K562 (cell line): ENCODE data around the gene GPHA2. TPM values are rescaled to one million over a fixed set of nuclear protein-coding genes. Genes with fewer than 3 reads are reported as not detected.

Experiments used
- CHD4 ChIP-seq: fragments of 200-600 bp; sonication (generic); IDR thresholded peaks from 3 replicates; pipeline ENCODE4 v1.6.1; 2012; ENCODE audit warnings: low read depth, mild to moderate bottlenecking, mixed read lengths, low read length, inconsistent platforms; ENCODE audit not compliant: insufficient read depth, insufficient replicate concordance, poor library complexity, severe bottlenecking
- FOXJ2 ChIP-seq: fragments of 200-800 bp; sonication (Bioruptor generic); IDR thresholded peaks from 2 replicates; pipeline ENCODE4 v1.6.1; 2016; ENCODE audit warnings: missing genetic modification characterization, missing compliant biosample characterization
- MCM2 ChIP-seq: fragments of 450-650 bp; IDR thresholded peaks from 2 replicates; pipeline ENCODE4 v1.6.1; 2017; ENCODE audit warnings: low read depth, mild to moderate bottlenecking
- RBM15 ChIP-seq: fragments of 200-400 bp; formaldehyde crosslinking; IDR thresholded peaks from 2 replicates; pipeline ENCODE4 v1.6.1; 2018; ENCODE audit warnings: mild to moderate bottlenecking, low read length, moderate library complexity; ENCODE audit not compliant: insufficient read depth
- ZNF384 ChIP-seq: IDR thresholded peaks from 2 replicates; pipeline ENCODE4 v1.6.1; 2012; ENCODE audit warnings: low read depth, low read length, improper control_type of control experiment
- polyA plus RNA-seq, 8 experiments: library from polyadenylated mRNA; depleted of rRNA in 4 of 8; stranded (reverse) in 5 of 8; unstranded in 3 of 8; fragments of >200 nt; fragmentation: Nextera tagmentation in 2 of 8; fragmentation: Illumina TruSeq in 1 of 8; extraction: Ambion mirVana in 2 of 8; extraction: Trizol in 1 of 8; gene quantifications; 2 replicates each; pipeline versions ENCODE4 v1.2.1 to v1.2.3, GENCODE V29; 2011 to 2014; ENCODE audit warnings: inconsistent platforms in 1 of 8, missing spikeins in 1 of 8
- total RNA-seq, 7 experiments: library from RNA; depleted of rRNA in 6 of 7; stranded (reverse); fragments of >200 nt in 6 of 7; fragmentation: Illumina TruSeq in 2 of 7; extraction: Trizol in 2 of 7; gene quantifications; 2 replicates each; pipeline versions ENCODE4 v1.2.1 to v1.2.3, GENCODE V29; 2011 to 2021; ENCODE audit warnings: low replicate concordance in 1 of 7
- TF ChIP-seq, protein P1 (sequence below): fragments of 450-650 bp; IDR thresholded peaks from 2 replicates; pipeline ENCODE4 v1.6.1; 2017; ENCODE audit warnings: antibody characterized with exemption, mild to moderate bottlenecking
- TF ChIP-seq, protein P2 (sequence below), 2 experiments: fragments of 450-650 bp; IDR thresholded peaks; 2 replicates each; pipeline ENCODE4 v1.6.1; 2016; ENCODE audit warnings: mild to moderate bottlenecking in 2 of 2, borderline replicate concordance in 1 of 2, low read depth in 1 of 2, moderate library complexity in 1 of 2

The GPHA2 gene
- total and polyA plus RNA-seq, 9 of the 15 experiments (the other 6 are each of a cell fraction or from before 2014, with no cell fraction given) = 0.17 to 0.22 TPM; not detected in 7

DNA sequence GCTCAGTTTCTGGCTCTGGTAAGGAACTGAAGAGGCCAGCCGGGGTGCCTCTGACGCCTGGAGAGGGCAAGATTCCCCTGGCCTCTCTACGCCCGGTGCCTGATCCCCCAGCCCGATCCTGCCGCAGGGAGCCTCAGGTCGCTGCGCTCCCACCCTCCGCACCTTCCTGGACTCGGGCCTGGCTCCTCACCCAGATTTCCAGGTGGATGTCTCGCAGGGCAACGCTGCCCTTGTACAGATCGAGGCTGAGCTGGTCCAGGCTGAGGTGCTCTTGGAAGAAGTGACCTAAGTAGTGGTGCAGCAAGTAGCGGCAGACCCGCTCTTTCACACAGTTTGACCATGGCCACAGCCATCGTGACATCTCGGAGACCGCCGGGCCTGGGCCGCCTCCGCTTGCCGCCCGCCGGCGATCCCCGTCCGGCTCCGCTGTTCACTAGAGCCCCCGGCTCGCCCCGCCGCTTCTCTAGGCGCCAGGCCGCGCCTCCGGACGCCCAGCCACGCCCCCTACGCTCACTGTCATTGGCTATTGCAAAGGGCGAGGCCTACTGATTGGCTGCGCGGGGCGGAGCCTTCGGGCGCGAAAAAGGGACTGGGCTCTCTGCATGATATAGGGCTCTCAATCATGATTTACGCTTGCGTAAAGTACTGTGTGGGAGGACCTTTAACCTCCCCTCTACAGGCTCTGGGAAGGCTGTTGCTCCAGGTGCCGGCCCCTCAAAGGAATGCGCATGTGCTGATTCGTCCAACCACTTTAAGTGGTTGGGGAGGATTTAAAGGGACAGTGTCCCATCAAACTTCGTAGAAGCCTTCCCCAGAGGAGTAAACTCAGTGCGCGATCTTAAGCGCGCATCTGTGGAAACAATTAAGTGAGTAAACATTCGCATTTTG is 18.7 kb downstream of the GPHA2 start, which contains the start of gene ATG2A (continued):
- TF ChIP-seq ZNF384 (no peak), RBM15 (no peak), MCM2 (no peak), CHD4 (no peak), FOXJ2 (tag) (no peak)
- TF ChIP-seq, protein P1, sequence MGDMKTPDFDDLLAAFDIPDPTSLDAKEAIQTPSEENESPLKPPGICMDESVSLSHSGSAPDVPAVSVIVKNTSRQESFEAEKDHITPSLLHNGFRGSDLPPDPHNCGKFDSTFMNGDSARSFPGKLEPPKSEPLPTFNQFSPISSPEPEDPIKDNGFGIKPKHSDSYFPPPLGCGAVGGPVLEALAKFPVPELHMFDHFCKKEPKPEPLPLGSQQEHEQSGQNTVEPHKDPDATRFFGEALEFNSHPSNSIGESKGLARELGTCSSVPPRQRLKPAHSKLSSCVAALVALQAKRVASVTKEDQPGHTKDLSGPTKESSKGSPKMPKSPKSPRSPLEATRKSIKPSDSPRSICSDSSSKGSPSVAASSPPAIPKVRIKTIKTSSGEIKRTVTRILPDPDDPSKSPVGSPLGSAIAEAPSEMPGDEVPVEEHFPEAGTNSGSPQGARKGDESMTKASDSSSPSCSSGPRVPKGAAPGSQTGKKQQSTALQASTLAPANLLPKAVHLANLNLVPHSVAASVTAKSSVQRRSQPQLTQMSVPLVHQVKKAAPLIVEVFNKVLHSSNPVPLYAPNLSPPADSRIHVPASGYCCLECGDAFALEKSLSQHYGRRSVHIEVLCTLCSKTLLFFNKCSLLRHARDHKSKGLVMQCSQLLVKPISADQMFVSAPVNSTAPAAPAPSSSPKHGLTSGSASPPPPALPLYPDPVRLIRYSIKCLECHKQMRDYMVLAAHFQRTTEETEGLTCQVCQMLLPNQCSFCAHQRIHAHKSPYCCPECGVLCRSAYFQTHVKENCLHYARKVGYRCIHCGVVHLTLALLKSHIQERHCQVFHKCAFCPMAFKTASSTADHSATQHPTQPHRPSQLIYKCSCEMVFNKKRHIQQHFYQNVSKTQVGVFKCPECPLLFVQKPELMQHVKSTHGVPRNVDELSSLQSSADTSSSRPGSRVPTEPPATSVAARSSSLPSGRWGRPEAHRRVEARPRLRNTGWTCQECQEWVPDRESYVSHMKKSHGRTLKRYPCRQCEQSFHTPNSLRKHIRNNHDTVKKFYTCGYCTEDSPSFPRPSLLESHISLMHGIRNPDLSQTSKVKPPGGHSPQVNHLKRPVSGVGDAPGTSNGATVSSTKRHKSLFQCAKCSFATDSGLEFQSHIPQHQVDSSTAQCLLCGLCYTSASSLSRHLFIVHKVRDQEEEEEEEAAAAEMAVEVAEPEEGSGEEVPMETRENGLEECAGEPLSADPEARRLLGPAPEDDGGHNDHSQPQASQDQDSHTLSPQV = no peak
- TF ChIP-seq, protein P2, sequence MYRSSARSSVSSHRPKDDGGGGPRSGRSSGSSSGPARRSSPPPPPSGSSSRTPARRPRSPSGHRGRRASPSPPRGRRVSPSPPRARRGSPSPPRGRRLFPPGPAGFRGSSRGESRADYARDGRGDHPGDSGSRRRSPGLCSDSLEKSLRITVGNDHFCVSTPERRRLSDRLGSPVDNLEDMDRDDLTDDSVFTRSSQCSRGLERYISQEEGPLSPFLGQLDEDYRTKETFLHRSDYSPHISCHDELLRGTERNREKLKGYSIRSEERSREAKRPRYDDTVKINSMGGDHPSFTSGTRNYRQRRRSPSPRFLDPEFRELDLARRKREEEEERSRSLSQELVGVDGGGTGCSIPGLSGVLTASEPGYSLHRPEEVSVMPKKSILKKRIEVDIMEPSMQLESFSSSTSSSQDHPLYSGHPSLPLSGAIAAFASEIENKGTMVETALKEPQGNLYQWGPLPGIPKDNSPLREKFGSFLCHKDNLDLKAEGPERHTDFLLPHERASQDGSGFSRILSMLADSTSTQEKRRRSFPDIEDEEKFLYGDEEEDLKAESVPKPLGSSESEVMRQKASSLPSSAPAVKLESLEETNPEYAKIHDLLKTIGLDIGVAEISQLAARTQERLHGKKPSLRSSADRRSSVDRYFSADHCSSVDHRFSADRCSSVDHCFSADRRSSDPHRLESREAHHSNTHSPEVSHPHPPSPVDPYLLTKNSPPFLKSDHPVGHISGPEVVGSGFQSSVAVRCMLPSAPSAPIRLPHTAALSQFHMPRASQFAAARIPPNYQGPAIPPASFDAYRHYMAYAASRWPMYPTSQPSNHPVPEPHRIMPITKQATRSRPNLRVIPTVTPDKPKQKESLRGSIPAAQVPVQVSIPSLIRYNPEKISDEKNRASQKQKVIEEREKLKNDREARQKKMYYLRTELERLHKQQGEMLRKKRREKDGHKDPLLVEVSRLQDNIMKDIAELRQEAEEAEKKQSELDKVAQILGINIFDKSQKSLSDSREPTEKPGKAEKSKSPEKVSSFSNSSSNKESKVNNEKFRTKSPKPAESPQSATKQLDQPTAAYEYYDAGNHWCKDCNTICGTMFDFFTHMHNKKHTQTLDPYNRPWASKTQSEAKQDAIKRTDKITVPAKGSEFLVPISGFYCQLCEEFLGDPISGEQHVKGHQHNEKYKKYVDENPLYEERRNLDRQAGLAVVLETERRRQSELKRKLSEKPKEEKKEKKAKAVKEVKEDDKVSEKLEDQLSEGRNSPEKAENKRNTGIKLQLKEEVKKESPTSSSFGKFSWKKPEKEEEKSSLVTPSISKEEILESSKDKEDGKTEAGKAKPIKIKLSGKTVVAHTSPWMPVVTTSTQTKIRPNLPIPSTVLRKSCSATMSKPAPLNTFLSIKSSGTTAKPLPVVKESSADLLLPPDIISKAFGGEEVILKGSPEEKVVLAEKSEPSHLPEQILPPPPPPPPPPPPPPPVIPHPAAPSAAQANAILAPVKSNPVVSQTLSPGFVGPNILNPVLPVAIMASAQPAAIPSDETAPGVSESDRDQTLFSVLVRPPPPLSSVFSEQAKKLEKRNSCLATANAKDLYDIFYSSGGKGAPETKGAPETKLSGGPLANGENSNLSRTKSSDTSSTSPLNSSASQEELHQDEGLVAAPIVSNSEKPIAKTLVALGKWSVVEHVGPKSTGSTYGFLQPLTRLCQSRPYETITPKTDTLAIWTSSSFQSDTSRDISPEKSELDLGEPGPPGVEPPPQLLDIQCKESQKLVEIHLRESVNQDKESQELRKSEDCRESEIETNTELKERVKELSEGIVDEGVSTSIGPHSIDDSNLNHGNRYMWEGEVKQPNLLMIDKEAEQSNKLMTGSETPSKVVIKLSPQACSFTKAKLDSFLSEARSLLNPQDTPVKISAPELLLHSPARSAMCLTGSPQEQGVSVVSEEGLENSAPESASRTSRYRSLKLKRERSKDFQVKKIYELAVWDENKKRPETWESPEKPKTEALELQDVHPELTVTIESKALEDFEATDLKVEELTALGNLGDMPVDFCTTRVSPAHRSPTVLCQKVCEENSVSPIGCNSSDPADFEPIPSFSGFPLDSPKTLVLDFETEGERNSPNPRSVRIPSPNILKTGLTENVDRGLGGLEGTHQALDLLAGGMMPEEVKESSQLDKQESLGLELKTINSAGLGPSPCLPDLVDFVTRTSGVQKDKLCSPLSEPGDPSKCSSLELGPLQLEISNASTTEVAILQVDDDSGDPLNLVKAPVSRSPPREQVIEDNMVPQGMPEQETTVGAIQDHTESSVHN (IDR thresholded peaks at IDR 0.05; ENCODE audit: borderline replicate concordance in 1 of 2, low read depth in 1 of 2) = no peak
